ENCODE measurements around the gene TSPYL4. TPM values are rescaled to one million over a fixed set of nuclear protein-coding genes. Genes with fewer than 3 reads are reported as not detected.

The TSPYL4 gene
- total RNA-seq, 2 experiments from 2014 or later = 15.1 to 17.3 TPM

DNA sequence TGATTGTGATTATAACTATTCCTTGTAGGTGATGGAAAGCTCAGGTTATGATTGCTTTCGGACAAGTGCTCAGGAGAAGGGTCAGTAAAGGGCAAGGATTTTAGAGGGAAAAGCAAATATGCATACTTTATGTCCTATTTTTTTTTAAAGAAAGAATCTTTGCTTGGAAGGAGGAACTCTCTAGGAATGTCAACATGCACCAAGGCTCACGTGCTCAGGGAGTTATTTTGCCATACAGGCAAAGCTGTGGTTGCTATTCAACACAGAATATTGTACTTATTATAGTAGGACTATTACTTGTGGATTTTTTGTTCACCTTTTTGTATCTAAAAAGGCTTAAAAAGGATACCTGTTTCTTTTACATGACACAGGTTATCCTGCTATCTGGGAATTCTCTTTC is 28.8 kb upstream of the TSPYL4 start:
- Mint-ChIP-seq H3K9me3 (ENCODE audit: low read depth) (no peaks in the 10 kb centered on the region), H3K4me1 (peaks cover 26% of the 10 kb centered on the region), H3K27ac (no peak overlapping the region), H3K36me3 (peaks cover 15% of the 10 kb centered on the region), H3K27me3 (no peaks in the 10 kb centered on the region), H3K4me3 (no peak overlapping the region)
- CTCF ChIA-PET = interaction anchor here (1.5 to 2.1 kb wide), 3 partner anchors 250 to 278 kb away, joined by 3 to 7 read pairs (median 5); no protein-coding TSS in a partner anchor
- no peak for ATAC-seq
- no peak for DNase-seq

- DNase-seq (no peak), ATAC-seq (no peak)
- H3K4me1 Mint-ChIP-seq = peaks cover 41% of the 10 kb centered on the region
- H3K27ac Mint-ChIP-seq = peak overlapping the region; percentile 99
- no peaks in the 10 kb centered on the region for H3K27me3 Mint-ChIP-seq
- no peak overlapping the region for H3K4me3 Mint-ChIP-seq
- H3K36me3 Mint-ChIP-seq = peaks cover 29% of the 10 kb centered on the region
- no peaks in the 10 kb centered on the region for H3K9me3 Mint-ChIP-seq (ENCODE audit: low read depth)
- CTCF ChIA-PET = interaction anchor here (0.9 to 2.8 kb wide), 4 partner anchors 16 to 280 kb away, joined by 3 to 8 read pairs (median 6); partner anchors contain the start of gene TSPYL4
These were observed 27.1 kb upstream of the TSPYL4 start for GRCh38 chr6:116280933-116281316.

- no peak for DNase-seq
- Mint-ChIP-seq H3K27ac (peak overlapping the region; percentile 99), H3K27me3 (no peaks in the 10 kb centered on the region), H3K4me1 (peaks cover 45% of the 10 kb centered on the region), H3K36me3 (peaks cover 32% of the 10 kb centered on the region), H3K9me3 (ENCODE audit: low read depth) (no peaks in the 10 kb centered on the region), H3K4me3 (peak overlapping the region; percentile 100)
- ATAC-seq = no peak
- CTCF ChIA-PET = interaction anchor here (1.1 to 2.8 kb wide), 11 partner anchors 8 to 292 kb away, joined by 3 to 15 read pairs (median 6); partner anchors contain the start of gene TSPYL4
These were observed 26.5 kb upstream of the TSPYL4 start for GRCh38 chr6:116280161-116280932.

GRCh38 chr6:116279232-116280160 is 25.6 kb upstream of the TSPYL4 start, which contains the start of gene TSPYL1:
Gene TSPYL1 (minus strand): TSS chr6:116279930. CDS start chr6:116279830, 100 bp downstream.
- Mint-ChIP-seq H3K4me1 (peaks cover 51% of the 10 kb centered on the region), H3K27ac (peak within 1 kb of the TSS; percentile 99), H3K27me3 (no peaks in the 10 kb centered on the region), H3K9me3 (ENCODE audit: low read depth) (no peaks in the 10 kb centered on the region), H3K36me3 (peaks cover 38% of the 10 kb centered on the region), H3K4me3 (peak within 1 kb of the TSS; percentile 100)
- ATAC-seq (peak; percentile 89), DNase-seq (peak; percentile 98)
- CTCF ChIA-PET = interaction anchor here (1.0 to 2.8 kb wide), 12 partner anchors 8 to 293 kb away, joined by 3 to 15 read pairs (median 4); partner anchors contain the start of gene TSPYL4

GRCh38 chr6:116278854-116279231 is 25.0 kb upstream of the TSPYL4 start:
- DNase-seq (no peak), ATAC-seq (no peak)
- no peaks in the 10 kb centered on the region for H3K27me3 Mint-ChIP-seq
- CTCF ChIA-PET = interaction anchor here (1.0 to 2.8 kb wide), 9 partner anchors 8 to 293 kb away, joined by 3 to 15 read pairs (median 4); no protein-coding TSS in a partner anchor
- H3K27ac Mint-ChIP-seq = peak overlapping the region; percentile 99
- peaks cover 38% of the 10 kb centered on the region for H3K36me3 Mint-ChIP-seq
- H3K4me1 Mint-ChIP-seq = peaks cover 51% of the 10 kb centered on the region
- H3K4me3 Mint-ChIP-seq = peak overlapping the region; percentile 100
- no peaks in the 10 kb centered on the region for H3K9me3 Mint-ChIP-seq (ENCODE audit: low read depth)

DNA sequence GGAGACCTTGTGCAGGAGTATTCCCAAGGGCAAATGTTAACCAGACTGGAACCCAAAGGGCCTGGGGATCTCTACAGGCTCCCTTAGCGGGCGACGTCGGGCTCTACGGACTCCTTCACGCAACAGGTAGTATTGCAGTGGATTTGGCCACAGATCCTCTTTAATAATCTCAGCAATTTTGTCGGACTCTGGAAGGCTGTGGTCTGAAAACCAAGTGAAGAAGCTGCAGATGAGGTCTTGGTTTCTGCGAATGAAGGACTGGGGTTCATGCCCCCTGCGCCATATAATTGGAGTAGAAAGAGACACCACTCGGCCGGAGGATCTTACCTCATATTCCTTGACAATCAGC is 24.6 kb upstream of the TSPYL4 start:
- peaks cover 40% of the 10 kb centered on the region for H3K36me3 Mint-ChIP-seq
- peak overlapping the region; percentile 99 for H3K27ac Mint-ChIP-seq
- peak overlapping the region; percentile 100 for H3K4me3 Mint-ChIP-seq
- no peaks in the 10 kb centered on the region for H3K27me3 Mint-ChIP-seq
- CTCF ChIA-PET = interaction anchor here (0.7 to 2.8 kb wide), 5 partner anchors 10 to 286 kb away, joined by 3 to 15 read pairs (median 4); no protein-coding TSS in a partner anchor
- no peak for DNase-seq
- peaks cover 52% of the 10 kb centered on the region for H3K4me1 Mint-ChIP-seq
- ATAC-seq = no peak
- no peaks in the 10 kb centered on the region for H3K9me3 Mint-ChIP-seq (ENCODE audit: low read depth)

DNA sequence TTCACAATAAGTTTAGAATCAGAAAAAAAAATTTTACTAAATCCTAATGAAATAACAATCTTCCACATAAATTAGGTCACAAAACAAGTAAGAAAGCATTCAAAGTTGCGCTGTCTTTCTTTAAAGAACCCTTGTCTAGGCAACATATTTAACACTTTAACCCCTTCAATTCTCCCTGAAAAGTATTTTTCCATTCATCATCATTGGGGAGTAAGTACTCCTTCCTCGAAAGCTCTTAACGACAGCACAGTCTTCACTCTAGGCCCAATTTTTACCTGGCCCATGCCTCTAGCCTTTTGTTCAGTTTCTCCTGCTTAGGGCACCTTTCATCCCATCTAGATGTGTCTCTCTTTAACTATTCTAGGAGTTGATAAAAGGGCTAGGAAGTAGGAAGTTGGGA is 23.2 kb upstream of the TSPYL4 start:
- Mint-ChIP-seq H3K4me1 (peaks cover 54% of the 10 kb centered on the region), H3K27ac (peak overlapping the region; percentile 67), H3K36me3 (peaks cover 40% of the 10 kb centered on the region)

GRCh38 chr6:116271149-116271708 is 17.4 kb upstream of the TSPYL4 start:
- Mint-ChIP-seq H3K4me3 (no peak overlapping the region), H3K9me3 (ENCODE audit: low read depth) (no peaks in the 10 kb centered on the region), H3K36me3 (peaks cover 15% of the 10 kb centered on the region), H3K27ac (no peak overlapping the region), H3K27me3 (no peaks in the 10 kb centered on the region), H3K4me1 (peaks cover 22% of the 10 kb centered on the region)
- DNase-seq (no peak), ATAC-seq (no peak)
- CTCF ChIA-PET = interaction anchor here (1.0 to 1.3 kb wide), 2 partner anchors 8 to 9 kb away, joined by 3 read pairs; no protein-coding TSS in a partner anchor

More for the DNA sequence above, 23.2 kb upstream of the TSPYL4 start:
- no peak for ATAC-seq
- no peaks in the 10 kb centered on the region for H3K9me3 Mint-ChIP-seq (ENCODE audit: low read depth)
- H3K4me3 Mint-ChIP-seq = peak overlapping the region; percentile 100
- H3K27me3 Mint-ChIP-seq = no peaks in the 10 kb centered on the region
- no peak for DNase-seq
- CTCF ChIA-PET = interaction anchor here (0.8 to 1.1 kb wide), 6 partner anchors 9 to 294 kb away, joined by 3 to 7 read pairs (median 4); partner anchors contain the start of gene RWDD1

DNA sequence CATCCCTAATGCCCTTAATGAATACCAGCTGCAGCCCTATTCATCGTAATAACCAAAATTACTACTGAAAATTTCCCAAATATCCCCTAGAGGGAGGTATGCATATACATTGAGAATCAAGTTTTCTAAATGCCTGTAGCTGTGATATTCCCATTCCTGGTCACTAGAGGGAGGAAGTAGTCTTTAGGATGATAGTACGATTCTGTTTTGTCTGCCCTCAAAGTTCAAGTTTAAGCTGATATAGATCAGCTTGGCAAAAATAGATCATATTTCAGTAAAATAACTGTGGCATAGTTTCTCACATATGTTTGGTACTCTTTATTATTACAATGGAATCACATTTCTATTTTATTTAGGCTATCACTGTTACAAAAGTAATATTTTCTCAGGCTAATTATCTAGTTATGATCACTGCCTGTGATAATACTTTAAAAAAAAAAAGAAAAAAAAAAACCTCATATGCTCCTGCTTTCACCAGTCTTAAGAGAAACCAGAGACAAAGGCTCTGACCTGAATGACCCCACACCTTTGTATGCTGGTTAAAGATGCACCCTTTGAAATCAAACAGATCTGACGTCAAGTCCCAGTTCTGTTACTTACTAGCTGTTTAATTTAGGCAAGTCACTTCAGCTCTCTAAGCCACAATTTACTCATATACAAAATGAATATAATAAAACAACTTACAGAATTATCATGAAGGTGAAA is 14.9 kb upstream of the TSPYL4 start:
- Mint-ChIP-seq H3K4me3 (no peak overlapping the region), H3K27me3 (no peaks in the 10 kb centered on the region), H3K27ac (no peak overlapping the region), H3K9me3 (ENCODE audit: low read depth) (peaks cover 6% of the 10 kb centered on the region), H3K4me1 (peaks cover 8% of the 10 kb centered on the region), H3K36me3 (peaks cover 20% of the 10 kb centered on the region)
- ATAC-seq = peak; percentile 70
- CTCF ChIA-PET = interaction anchor here (0.7 to 3.3 kb wide), 14 partner anchors 8 to 303 kb away, joined by 3 to 14 read pairs (median 5); partner anchors contain the start of genes CALHM4, RWDD1, TSPYL1 and TSPYL4
- no peak for DNase-seq

GRCh38 chr6:116267836-116268588 is 14.1 kb upstream of the TSPYL4 start:
- Mint-ChIP-seq H3K27ac (no peak overlapping the region), H3K36me3 (peaks cover 25% of the 10 kb centered on the region), H3K4me1 (peaks cover 7% of the 10 kb centered on the region), H3K9me3 (ENCODE audit: low read depth) (peaks cover 8% of the 10 kb centered on the region), H3K4me3 (no peak overlapping the region), H3K27me3 (no peaks in the 10 kb centered on the region)
- CTCF ChIA-PET = interaction anchor here (0.6 to 3.3 kb wide), 15 partner anchors 8 to 303 kb away, joined by 3 to 14 read pairs (median 5); partner anchors contain the start of genes CALHM4, RWDD1, TSPYL1 and TSPYL4
- ATAC-seq (no peak), DNase-seq (no peak)

- Mint-ChIP-seq H3K9me3 (ENCODE audit: low read depth) (peaks cover 11% of the 10 kb centered on the region), H3K4me1 (peaks cover 5% of the 10 kb centered on the region), H3K27me3 (no peaks in the 10 kb centered on the region), H3K4me3 (no peak overlapping the region), H3K36me3 (peaks cover 36% of the 10 kb centered on the region), H3K27ac (no peak overlapping the region)
- no peak for DNase-seq
- CTCF ChIA-PET = interaction anchor here (1.0 to 3.3 kb wide), 4 partner anchors 13 to 294 kb away, joined by 3 to 14 read pairs (median 13); partner anchors contain the start of gene TSPYL4
- ATAC-seq = no peak
These were observed 12.9 kb upstream of the TSPYL4 start for GRCh38 chr6:116266803-116267202.

Data from activated CD8-positive, alpha-beta memory T cell treated with anti-CD3 and anti-CD28 coated beads, Interleukin-2, amount 10 ng/mL, durations not matched to agents 7 days and 5 days (primary cell).